DND-41 (cell line): Measurements from ENCODE around the gene CXCL10.

Source experiments
- ATAC-seq: fragments of 200-7000 bp; cut with Tn5 transposase; 3 replicates; pipeline ENCODE4 v1.9.1; 2021; ENCODE audit warnings: low read depth; ENCODE audit not compliant: insufficient read depth
- DNase-seq: peaks from one replicate; pipeline ENCODE4 v3.0.0-alpha.2; 2020
- H2AFZ ChIP-seq: 2 replicates; pipeline ENCODE4 v1.6.0; 2012; ENCODE audit warnings: low read depth, low read length
- H3K27ac ChIP-seq: 2 replicates; pipeline ENCODE4 v1.5.1; 2012; ENCODE audit warnings: low read length, inconsistent platforms
- H3K27me3 ChIP-seq: fragments of 200-600 bp; sonication (generic); 2 replicates; pipeline ENCODE4 v1.6.0; 2012; ENCODE audit warnings: low read length, mild to moderate bottlenecking, inconsistent platforms; ENCODE audit not compliant: insufficient read depth, poor library complexity
- H3K36me3 ChIP-seq: 2 replicates; pipeline ENCODE4 v1.5.1; 2012; ENCODE audit warnings: low read length, inconsistent platforms; ENCODE audit not compliant: insufficient read depth
- H3K4me1 ChIP-seq: 2 replicates; pipeline ENCODE4 v1.5.1; 2012; ENCODE audit warnings: mild to moderate bottlenecking, low read length; ENCODE audit not compliant: insufficient read depth
- H3K4me2 ChIP-seq: 2 replicates; pipeline ENCODE4 v1.6.0; 2012; ENCODE audit warnings: mild to moderate bottlenecking, moderate library complexity, low read length, inconsistent platforms; ENCODE audit not compliant: insufficient read depth
- H3K4me3 ChIP-seq, 2 experiments: fragments of 200-600 bp in 1 of 2; shearing (Covaris generic) in 1 of 2; 2 replicates each; pipeline ENCODE4 v1.5.1; 2012 to 2016; ENCODE audit warnings: inconsistent platforms in 2 of 2, low read length in 2 of 2, mild to moderate bottlenecking in 2 of 2, low read depth in 1 of 2, moderate library complexity in 1 of 2
- H3K79me2 ChIP-seq: 2 replicates; pipeline ENCODE4 v1.6.0; 2012; ENCODE audit warnings: low read length, inconsistent platforms; ENCODE audit not compliant: insufficient read depth
- H3K9ac ChIP-seq: 2 replicates; pipeline ENCODE4 v1.6.0; 2012; ENCODE audit warnings: low read depth, mild to moderate bottlenecking, inconsistent platforms, low read length, moderate library complexity
- H3K9me3 ChIP-seq: 2 replicates; pipeline ENCODE4 v1.5.1; 2012; ENCODE audit warnings: low read length, moderate library complexity, mild to moderate bottlenecking, inconsistent platforms; ENCODE audit not compliant: insufficient read depth, severe bottlenecking
- H4K20me1 ChIP-seq: 2 replicates; pipeline ENCODE4 v1.6.0; 2012; ENCODE audit warnings: low read length; ENCODE audit not compliant: insufficient read depth
- EZH2 ChIP-seq: IDR thresholded peaks from 3 replicates; pipeline ENCODE4 v1.6.1; 2012; ENCODE audit warnings: borderline replicate concordance, low read depth, mild to moderate bottlenecking, moderate library complexity, low read length, inconsistent platforms; ENCODE audit not compliant: severe bottlenecking
- TF ChIP-seq, protein P1 (sequence below): IDR thresholded peaks from 2 replicates; pipeline ENCODE4 v1.5.1; 2012; ENCODE audit warnings: borderline replicate concordance, low read length, moderate library complexity, mild to moderate bottlenecking; ENCODE audit not compliant: poor library complexity, severe bottlenecking; ENCODE audit errors: extremely low read depth

CXCL10 gene

DNA sequence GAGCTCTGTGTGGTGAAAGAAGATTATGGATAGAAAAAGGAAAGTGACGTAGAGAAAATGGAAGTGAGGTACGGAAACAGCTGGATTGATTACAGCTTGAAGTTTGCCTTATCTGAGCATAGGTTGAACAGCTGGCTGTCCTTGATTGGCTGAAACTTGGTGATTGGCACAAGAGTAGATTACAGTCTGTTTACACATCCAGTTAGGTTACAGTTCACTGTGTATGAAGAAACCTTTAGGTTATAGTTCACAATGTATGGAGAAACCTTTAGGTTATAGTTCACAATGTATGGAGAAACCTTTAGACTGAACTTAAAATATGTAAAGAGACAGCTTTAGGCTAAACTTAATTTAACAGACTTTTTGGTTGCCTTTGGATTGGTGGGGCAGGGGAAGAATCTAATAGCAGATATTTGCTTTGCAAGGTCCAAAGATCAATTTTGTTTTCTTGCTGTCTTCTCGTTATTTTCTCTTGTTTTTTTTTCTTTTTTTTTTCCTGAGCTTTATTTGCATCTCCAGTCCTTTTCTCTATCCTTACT, 35.7 kb upstream of the CXCL10 start:
- peaks cover 36% of the 10 kb centered on the region for H3K27me3 ChIP-seq
- H3K27ac ChIP-seq, result no peak overlapping the region
- DNase-seq (no peak), ATAC-seq (no peak)
- H3K4me2 ChIP-seq, result no peak overlapping the region
- H3K9me3 ChIP-seq, result no peaks in the 10 kb centered on the region
- H3K4me1 ChIP-seq, result no peaks in the 10 kb centered on the region
- H2AFZ ChIP-seq, result no peak overlapping the region
- no peak overlapping the region for H3K4me3 ChIP-seq
- TF ChIP-seq, protein P1, sequence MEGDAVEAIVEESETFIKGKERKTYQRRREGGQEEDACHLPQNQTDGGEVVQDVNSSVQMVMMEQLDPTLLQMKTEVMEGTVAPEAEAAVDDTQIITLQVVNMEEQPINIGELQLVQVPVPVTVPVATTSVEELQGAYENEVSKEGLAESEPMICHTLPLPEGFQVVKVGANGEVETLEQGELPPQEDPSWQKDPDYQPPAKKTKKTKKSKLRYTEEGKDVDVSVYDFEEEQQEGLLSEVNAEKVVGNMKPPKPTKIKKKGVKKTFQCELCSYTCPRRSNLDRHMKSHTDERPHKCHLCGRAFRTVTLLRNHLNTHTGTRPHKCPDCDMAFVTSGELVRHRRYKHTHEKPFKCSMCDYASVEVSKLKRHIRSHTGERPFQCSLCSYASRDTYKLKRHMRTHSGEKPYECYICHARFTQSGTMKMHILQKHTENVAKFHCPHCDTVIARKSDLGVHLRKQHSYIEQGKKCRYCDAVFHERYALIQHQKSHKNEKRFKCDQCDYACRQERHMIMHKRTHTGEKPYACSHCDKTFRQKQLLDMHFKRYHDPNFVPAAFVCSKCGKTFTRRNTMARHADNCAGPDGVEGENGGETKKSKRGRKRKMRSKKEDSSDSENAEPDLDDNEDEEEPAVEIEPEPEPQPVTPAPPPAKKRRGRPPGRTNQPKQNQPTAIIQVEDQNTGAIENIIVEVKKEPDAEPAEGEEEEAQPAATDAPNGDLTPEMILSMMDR, result no peak
- no peak for TF ChIP-seq EZH2
- no peaks in the 10 kb centered on the region for H3K36me3 ChIP-seq
- no peak overlapping the region for H3K9ac ChIP-seq
- no peaks in the 10 kb centered on the region for H3K79me2 ChIP-seq
- no peaks in the 10 kb centered on the region for H4K20me1 ChIP-seq

DNA sequence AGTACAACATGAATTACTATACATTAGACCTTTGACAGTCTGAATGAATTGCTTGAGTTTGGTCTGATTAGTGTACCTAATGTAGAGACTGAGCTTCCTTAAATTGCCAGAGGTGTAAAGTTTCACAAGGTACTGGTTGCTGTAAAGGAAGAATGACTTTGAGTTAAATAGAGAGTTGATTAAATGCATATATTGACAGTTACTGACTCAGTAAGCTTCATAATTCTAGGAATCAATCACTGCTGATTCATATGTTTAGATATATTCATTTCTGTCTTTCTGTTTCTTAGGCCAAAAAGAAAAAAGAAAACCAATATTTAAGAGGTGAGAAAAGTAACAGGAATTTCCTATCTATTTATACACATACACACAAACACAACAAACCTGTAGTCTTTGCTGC, 35.0 kb upstream of the CXCL10 start:
- no peak overlapping the region for H2AFZ ChIP-seq

DNA sequence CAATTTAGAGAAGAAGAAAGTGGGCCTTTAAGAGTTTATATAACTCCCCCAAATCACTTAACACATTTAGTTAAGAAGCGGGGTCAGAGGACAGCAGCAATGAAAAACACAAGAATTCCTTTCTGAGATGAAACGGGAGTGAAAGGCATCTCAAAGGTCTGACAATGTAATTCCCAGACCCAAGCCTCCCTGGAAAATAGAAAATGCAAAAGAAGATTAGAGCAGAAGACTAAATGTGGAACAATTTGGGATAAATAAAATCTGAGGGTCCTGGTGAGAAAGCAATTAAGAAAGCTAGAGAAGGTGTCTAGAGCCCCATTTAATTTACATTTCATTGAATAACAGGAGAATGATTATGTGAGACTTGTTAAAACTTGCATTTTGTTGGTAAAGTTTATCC, 32.1 kb upstream of the CXCL10 start:
- H4K20me1 ChIP-seq, result no peaks in the 10 kb centered on the region
- TF ChIP-seq, protein P1, result no peak
- no peak for TF ChIP-seq EZH2
- H3K79me2 ChIP-seq, result no peaks in the 10 kb centered on the region
- ATAC-seq (no peak), DNase-seq (no peak)
- H3K4me3 ChIP-seq, result no peak overlapping the region
- peaks cover 38% of the 10 kb centered on the region for H3K27me3 ChIP-seq
- no peak overlapping the region for H2AFZ ChIP-seq
- no peaks in the 10 kb centered on the region for H3K9me3 ChIP-seq
- H3K4me1 ChIP-seq, result no peaks in the 10 kb centered on the region
- no peak overlapping the region for H3K4me2 ChIP-seq
- no peaks in the 10 kb centered on the region for H3K36me3 ChIP-seq
- H3K27ac ChIP-seq, result no peak overlapping the region
- no peak overlapping the region for H3K9ac ChIP-seq

More for the DNA sequence above, 35.0 kb upstream of the CXCL10 start:
- Histone ChIP-seq H3K79me2 (no peaks in the 10 kb centered on the region), H3K4me1 (no peaks in the 10 kb centered on the region), H4K20me1 (no peaks in the 10 kb centered on the region), H3K9me3 (no peaks in the 10 kb centered on the region), H3K27me3 (peaks cover 38% of the 10 kb centered on the region), H3K27ac (no peak overlapping the region), H3K4me3 (no peak overlapping the region), H3K36me3 (no peaks in the 10 kb centered on the region), H3K9ac (no peak overlapping the region), H3K4me2 (no peak overlapping the region)
- TF ChIP-seq EZH2, result no peak
- TF ChIP-seq, protein P1, result no peak
- no peak for ATAC-seq
- no peak for DNase-seq

- no peak for ATAC-seq
- H3K4me3 ChIP-seq, result no peak overlapping the region
These were observed 31.7 kb upstream of the CXCL10 start for GRCh38 chr4:76055016-76055415.

More at GRCh38 chr4:76055016-76055415, 31.7 kb upstream of the CXCL10 start:
- Histone ChIP-seq H4K20me1 (no peaks in the 10 kb centered on the region), H3K4me1 (no peaks in the 10 kb centered on the region), H3K27ac (no peak overlapping the region), H3K4me2 (no peak overlapping the region), H2AFZ (no peak overlapping the region), H3K27me3 (peaks cover 38% of the 10 kb centered on the region), H3K9ac (no peak overlapping the region), H3K36me3 (no peaks in the 10 kb centered on the region), H3K79me2 (no peaks in the 10 kb centered on the region), H3K9me3 (no peaks in the 10 kb centered on the region)
- no peak for DNase-seq
- TF ChIP-seq EZH2, result no peak
- TF ChIP-seq, protein P1, result no peak
